ENCODE data around the gene SLITRK1. TPM values are rescaled to one million over a fixed set of nuclear protein-coding genes. Genes with fewer than 3 reads are reported as not detected.

SLITRK1 gene
- total RNA-seq, 2 donors from 2014 or later, result 0.11 TPM; not detected in 1

DNA sequence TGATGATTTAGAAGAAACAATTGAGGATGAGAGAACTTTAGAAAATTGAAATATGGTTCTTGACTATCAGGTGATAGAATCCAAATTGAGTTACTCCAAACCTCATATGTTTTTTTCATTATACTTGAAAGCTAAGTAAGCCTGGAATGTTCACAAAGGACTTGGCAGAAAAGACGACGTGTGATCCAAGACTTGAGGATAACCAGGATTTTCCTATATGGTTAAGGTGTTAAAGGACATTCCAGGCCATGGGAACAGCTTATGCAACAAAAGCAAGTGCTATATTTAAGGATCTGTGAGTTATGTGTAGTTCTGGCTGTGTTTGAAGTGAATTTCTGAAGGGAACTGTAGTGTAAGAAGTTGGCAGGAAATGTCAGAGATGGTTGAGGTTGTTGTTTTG lies 52.5 kb downstream of the SLITRK1 start:
- WGBS, 2 experiments (ENCODE audit: insufficient coverage in 1 of 2, insufficient read length in 1 of 2), result 83 to 88% methylated on average over 2 of the region's 2 CpGs

DNA sequence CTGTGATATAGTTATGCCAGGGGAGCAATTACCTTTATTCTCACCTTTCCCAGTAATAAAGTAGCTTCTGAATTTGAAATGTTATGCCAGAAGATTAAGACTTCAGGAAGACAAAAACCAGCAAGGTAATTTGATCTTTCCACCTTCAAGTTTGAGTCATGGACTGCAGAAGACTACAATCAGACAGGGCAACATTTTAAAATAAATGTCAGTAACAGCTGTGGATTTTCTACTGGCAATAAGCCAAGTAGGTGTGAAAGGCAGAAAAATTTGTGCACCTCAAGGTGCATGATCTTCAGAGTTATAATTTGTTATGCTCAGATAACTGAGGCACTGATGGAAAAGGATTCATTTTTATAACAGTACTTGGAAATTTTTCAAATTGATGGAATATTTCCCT lies 54.9 kb downstream of the SLITRK1 start:
- no peak overlapping the region for H3K4me3 ChIP-seq (ENCODE audit: low read length)
- H3K4me1 Mint-ChIP-seq, result peaks cover 10% of the 10 kb centered on the region
- H3K9me3 Mint-ChIP-seq, result no peaks in the 10 kb centered on the region
- no peak overlapping the region for H3K9ac ChIP-seq (ENCODE audit: extremely low read depth, low read length, poor library complexity, severe bottlenecking)
- H3K4me1 ChIP-seq (ENCODE audit: control insufficient read depth, insufficient read depth, low read length), result peaks cover 7% of the 10 kb centered on the region
- no peaks in the 10 kb centered on the region for H3K27me3 ChIP-seq (ENCODE audit: control insufficient read depth, insufficient read depth, low read length, poor library complexity, severe bottlenecking)
- H3K27ac ChIP-seq (ENCODE audit: low read depth, low read length), result no peak overlapping the region
- no peak overlapping the region for H3K4me3 Mint-ChIP-seq
- H3K9me3 ChIP-seq (ENCODE audit: control insufficient read depth, low read length), result peaks cover 9% of the 10 kb centered on the region
- no peaks in the 10 kb centered on the region for H3K36me3 ChIP-seq (ENCODE audit: control insufficient read depth, insufficient read depth, low read length)
- TF ChIP-seq, protein P1, sequence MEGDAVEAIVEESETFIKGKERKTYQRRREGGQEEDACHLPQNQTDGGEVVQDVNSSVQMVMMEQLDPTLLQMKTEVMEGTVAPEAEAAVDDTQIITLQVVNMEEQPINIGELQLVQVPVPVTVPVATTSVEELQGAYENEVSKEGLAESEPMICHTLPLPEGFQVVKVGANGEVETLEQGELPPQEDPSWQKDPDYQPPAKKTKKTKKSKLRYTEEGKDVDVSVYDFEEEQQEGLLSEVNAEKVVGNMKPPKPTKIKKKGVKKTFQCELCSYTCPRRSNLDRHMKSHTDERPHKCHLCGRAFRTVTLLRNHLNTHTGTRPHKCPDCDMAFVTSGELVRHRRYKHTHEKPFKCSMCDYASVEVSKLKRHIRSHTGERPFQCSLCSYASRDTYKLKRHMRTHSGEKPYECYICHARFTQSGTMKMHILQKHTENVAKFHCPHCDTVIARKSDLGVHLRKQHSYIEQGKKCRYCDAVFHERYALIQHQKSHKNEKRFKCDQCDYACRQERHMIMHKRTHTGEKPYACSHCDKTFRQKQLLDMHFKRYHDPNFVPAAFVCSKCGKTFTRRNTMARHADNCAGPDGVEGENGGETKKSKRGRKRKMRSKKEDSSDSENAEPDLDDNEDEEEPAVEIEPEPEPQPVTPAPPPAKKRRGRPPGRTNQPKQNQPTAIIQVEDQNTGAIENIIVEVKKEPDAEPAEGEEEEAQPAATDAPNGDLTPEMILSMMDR (conservative IDR thresholded peaks at IDR 0.05), result no peak
- H3K27me3 Mint-ChIP-seq (ENCODE audit: insufficient read depth), result no peaks in the 10 kb centered on the region
- H3K36me3 Mint-ChIP-seq (ENCODE audit: low read depth), result no peaks in the 10 kb centered on the region
- no peak overlapping the region for H3K27ac Mint-ChIP-seq
- no peak for DNase-seq

More for the DNA sequence above, 52.5 kb downstream of the SLITRK1 start:
- Histone ChIP-seq H3K27ac (ENCODE audit: low read depth, low read length) (no peak overlapping the region), H3K4me3 (ENCODE audit: low read length) (no peak overlapping the region), H3K9me3 (ENCODE audit: control insufficient read depth, low read length) (no peaks in the 10 kb centered on the region), H3K27me3 (ENCODE audit: control insufficient read depth, insufficient read depth, low read length, poor library complexity, severe bottlenecking) (no peaks in the 10 kb centered on the region), H3K9ac (ENCODE audit: extremely low read depth, low read length, poor library complexity, severe bottlenecking) (no peak overlapping the region), H3K36me3 (ENCODE audit: control insufficient read depth, insufficient read depth, low read length) (no peaks in the 10 kb centered on the region), H3K4me1 (ENCODE audit: control insufficient read depth, insufficient read depth, low read length) (peaks cover 7% of the 10 kb centered on the region)
- Mint-ChIP-seq H3K27me3 (ENCODE audit: insufficient read depth) (no peaks in the 10 kb centered on the region), H3K27ac (peak overlapping the region; percentile 40), H3K9me3 (no peaks in the 10 kb centered on the region), H3K36me3 (ENCODE audit: low read depth) (no peaks in the 10 kb centered on the region), H3K4me1 (peaks cover 12% of the 10 kb centered on the region), H3K4me3 (no peak overlapping the region)
- no peak for DNase-seq
- TF ChIP-seq, protein P1 (conservative IDR thresholded peaks at IDR 0.05), result no peak
